Keratinocyte (primary cell): ENCODE results near the gene INSIG1. TPM values are rescaled to one million over a fixed set of nuclear protein-coding genes. Genes with fewer than 3 reads are reported as not detected.

Source experiments
- DNase-seq: peaks from one replicate; pipeline ENCODE4 v3.0.0-alpha.2; 2011; ENCODE audit warnings: low read depth, missing footprints, low spot score
- FAIRE-seq: peaks from 2 replicates; lab custom pipeline; 2011; peaks lifted over from hg19 to GRCh38; lab: Jason Lieb, UNC
- H2AFZ ChIP-seq: 2 replicates; pipeline ENCODE4 v1.6.0; 2012; ENCODE audit warnings: low read length, control low read depth, inconsistent platforms; ENCODE audit not compliant: control insufficient read depth
- H3K27ac ChIP-seq: 2 replicates; pipeline ENCODE4 v1.5.1; 2011; ENCODE audit warnings: low read length; ENCODE audit not compliant: control insufficient read depth, insufficient read depth
- H3K27me3 ChIP-seq: 3 replicates; pipeline ENCODE4 v1.6.0; 2011; ENCODE audit warnings: low read length; ENCODE audit not compliant: control insufficient read depth, insufficient read depth; ENCODE audit errors: extremely low read depth
- H3K36me3 ChIP-seq, 2 experiments: 2 replicates in 1 of 2; 3 replicates in 1 of 2; pipeline ENCODE4 v1.5.1; 2011; ENCODE audit warnings: low read length in 2 of 2, mild to moderate bottlenecking in 1 of 2; ENCODE audit not compliant: control insufficient read depth in 2 of 2, insufficient read depth in 2 of 2; ENCODE audit errors: extremely low read depth in 1 of 2
- H3K4me1 ChIP-seq: 3 replicates; pipeline ENCODE4 v1.5.1; 2011; ENCODE audit warnings: low read length; ENCODE audit not compliant: control insufficient read depth, insufficient read depth; ENCODE audit errors: extremely low read depth
- H3K4me2 ChIP-seq: 3 replicates; pipeline ENCODE4 v1.6.0; 2011; ENCODE audit warnings: low read depth, low read length; ENCODE audit not compliant: control insufficient read depth, insufficient read depth; ENCODE audit errors: extremely low read depth
- H3K4me3 ChIP-seq, 3 experiments: fragments of 200-600 bp in 1 of 3; sonication (generic) in 1 of 3; 2 replicates in 2 of 3; 3 replicates in 1 of 3; pipeline ENCODE4 v1.5.1; 2011 to 2016; ENCODE audit warnings: low read length in 3 of 3, mild to moderate bottlenecking in 3 of 3, control low read depth in 2 of 3, inconsistent platforms in 1 of 3, low read depth in 1 of 3, mixed read lengths in 1 of 3, mixed run types in 1 of 3, moderate library complexity in 1 of 3; ENCODE audit not compliant: control insufficient read depth in 2 of 3, insufficient read depth in 2 of 3; ENCODE audit errors: extremely low read depth in 1 of 3
- H3K79me2 ChIP-seq: 2 replicates; pipeline ENCODE4 v1.6.0; 2012; ENCODE audit warnings: low read length; ENCODE audit not compliant: control insufficient read depth, insufficient read depth
- H3K9ac ChIP-seq: 3 replicates; pipeline ENCODE4 v1.6.0; 2011; ENCODE audit warnings: low read length; ENCODE audit not compliant: control insufficient read depth, insufficient read depth; ENCODE audit errors: extremely low read depth
- H3K9me1 ChIP-seq: 3 replicates; pipeline ENCODE4 v1.6.0; 2011; ENCODE audit warnings: low read length; ENCODE audit not compliant: control insufficient read depth, insufficient read depth; ENCODE audit errors: extremely low read depth
- H3K9me3 ChIP-seq: 2 replicates; pipeline ENCODE4 v1.5.1; 2012; ENCODE audit warnings: low read depth, low read length; ENCODE audit not compliant: control insufficient read depth
- H4K20me1 ChIP-seq: 3 replicates; pipeline ENCODE4 v1.6.0; 2011; ENCODE audit warnings: low read length; ENCODE audit not compliant: control insufficient read depth, insufficient read depth; ENCODE audit errors: extremely low read depth
- EZH2 ChIP-seq: IDR thresholded peaks from one replicate; pipeline ENCODE4 v1.6.1; 2012; ENCODE audit warnings: inconsistent platforms, mild to moderate bottlenecking, low read length, moderate library complexity
- dilution Hi-C: fragments of 300-500 bp; cut with MboI; formaldehyde crosslinking; loops from one replicate; pipeline ENCODE4 v1.7.0; 2020; ENCODE audit warnings: low sequenced_read_pairs; ENCODE audit not compliant: extremely low pct_ligation_motif_present
- polyA plus RNA-seq, 5 experiments: library from polyadenylated mRNA; depleted of rRNA in 3 of 5; stranded (reverse) in 3 of 5; stranded (forward) in 1 of 5; unstranded in 1 of 5; fragments of >200 nt; gene quantifications; 1 replicate in 1 of 5; 2 replicates in 3 of 5; 3 replicates in 1 of 5; pipeline versions ENCODE4 v1.2.1 to v1.2.3, GENCODE V29; 2011 to 2012; ENCODE audit warnings: missing spikeins in 2 of 5, low read depth in 1 of 5, low replicate concordance in 1 of 5
- TF ChIP-seq, protein P1 (sequence below), 3 experiments: IDR thresholded peaks in 1 of 3; conservative IDR thresholded peaks in 1 of 3; optimal IDR thresholded peaks in 1 of 3; 2 replicates in 2 of 3; 3 replicates in 1 of 3; pipeline versions ENCODE3 to v1.5.1; 2011; ENCODE audit warnings: low read length in 3 of 3, mild to moderate bottlenecking in 3 of 3, moderate library complexity in 2 of 3, control low read depth in 1 of 3, inconsistent platforms in 1 of 3; ENCODE audit not compliant: insufficient read depth in 2 of 3; ENCODE audit errors: extremely low read depth in 1 of 3

The INSIG1 gene
- polyA plus RNA-seq, 1 donor (not counting 4 experiments of a cell fraction or from before 2014, with no cell fraction given): 104 TPM

DNA sequence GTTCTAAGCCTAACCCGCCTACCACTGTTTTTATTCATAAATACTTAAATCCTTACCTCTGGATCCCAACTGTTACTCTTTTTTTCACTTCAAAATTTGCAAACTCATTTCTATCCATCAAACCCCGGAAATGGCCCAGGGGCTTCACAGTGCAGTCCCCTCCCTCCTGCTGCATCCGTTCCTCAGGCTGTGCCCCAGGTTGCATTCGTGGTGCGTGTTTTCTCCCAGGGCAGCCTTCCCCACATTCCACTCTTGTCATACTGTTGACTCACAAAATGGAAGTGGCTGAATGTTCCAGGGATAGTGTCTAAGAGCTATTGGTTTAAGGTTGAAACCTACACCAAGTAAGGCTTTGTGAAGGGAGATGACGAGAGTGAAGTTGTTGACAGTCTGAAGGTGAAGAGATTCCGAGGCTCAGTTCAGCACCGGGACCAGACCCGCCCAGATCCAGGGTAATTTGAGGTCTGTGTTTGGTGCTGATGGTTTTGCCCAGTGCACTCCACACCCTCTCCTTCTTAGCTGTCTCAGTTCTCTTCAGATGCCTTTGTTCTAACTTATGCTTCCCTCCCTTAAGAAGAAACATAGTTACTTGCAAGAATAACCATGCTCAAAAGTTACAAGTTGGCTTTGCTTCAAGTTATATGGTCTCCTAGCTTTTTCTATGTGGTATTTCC is 7.7 kb downstream of the INSIG1 start:
- Histone ChIP-seq H2AFZ (no peak overlapping the region), H3K27me3 (no peaks in the 10 kb centered on the region), H3K9me3 (no peaks in the 10 kb centered on the region), H3K4me1 (peaks cover 39% of the 10 kb centered on the region), H3K27ac (peak overlapping the region; percentile 37), H3K79me2 (peaks cover 20% of the 10 kb centered on the region), H3K9ac (no peak overlapping the region), H3K9me1 (peaks cover 8% of the 10 kb centered on the region), H4K20me1 (peaks cover 22% of the 10 kb centered on the region), H3K4me3 (no peak overlapping the region), H3K36me3 (peaks cover 29 to 39% of the 10 kb centered on the region in 2 experiments), H3K4me2 (no peak overlapping the region)
- FAIRE-seq: peak; percentile 69
- no peak for DNase-seq
- no peak for TF ChIP-seq EZH2
- TF ChIP-seq, protein P1, sequence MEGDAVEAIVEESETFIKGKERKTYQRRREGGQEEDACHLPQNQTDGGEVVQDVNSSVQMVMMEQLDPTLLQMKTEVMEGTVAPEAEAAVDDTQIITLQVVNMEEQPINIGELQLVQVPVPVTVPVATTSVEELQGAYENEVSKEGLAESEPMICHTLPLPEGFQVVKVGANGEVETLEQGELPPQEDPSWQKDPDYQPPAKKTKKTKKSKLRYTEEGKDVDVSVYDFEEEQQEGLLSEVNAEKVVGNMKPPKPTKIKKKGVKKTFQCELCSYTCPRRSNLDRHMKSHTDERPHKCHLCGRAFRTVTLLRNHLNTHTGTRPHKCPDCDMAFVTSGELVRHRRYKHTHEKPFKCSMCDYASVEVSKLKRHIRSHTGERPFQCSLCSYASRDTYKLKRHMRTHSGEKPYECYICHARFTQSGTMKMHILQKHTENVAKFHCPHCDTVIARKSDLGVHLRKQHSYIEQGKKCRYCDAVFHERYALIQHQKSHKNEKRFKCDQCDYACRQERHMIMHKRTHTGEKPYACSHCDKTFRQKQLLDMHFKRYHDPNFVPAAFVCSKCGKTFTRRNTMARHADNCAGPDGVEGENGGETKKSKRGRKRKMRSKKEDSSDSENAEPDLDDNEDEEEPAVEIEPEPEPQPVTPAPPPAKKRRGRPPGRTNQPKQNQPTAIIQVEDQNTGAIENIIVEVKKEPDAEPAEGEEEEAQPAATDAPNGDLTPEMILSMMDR (optimal IDR thresholded peaks at IDR 0.05 in 1 of 3, IDR thresholded peaks at IDR 0.05 in 1 of 3, conservative IDR thresholded peaks at IDR 0.05 in 1 of 3; ENCODE audit: extremely low read depth in 1 of 3, insufficient read depth in 2 of 3, low read length in 3 of 3): no peak
- dilution Hi-C loops: no loop called here

DNA sequence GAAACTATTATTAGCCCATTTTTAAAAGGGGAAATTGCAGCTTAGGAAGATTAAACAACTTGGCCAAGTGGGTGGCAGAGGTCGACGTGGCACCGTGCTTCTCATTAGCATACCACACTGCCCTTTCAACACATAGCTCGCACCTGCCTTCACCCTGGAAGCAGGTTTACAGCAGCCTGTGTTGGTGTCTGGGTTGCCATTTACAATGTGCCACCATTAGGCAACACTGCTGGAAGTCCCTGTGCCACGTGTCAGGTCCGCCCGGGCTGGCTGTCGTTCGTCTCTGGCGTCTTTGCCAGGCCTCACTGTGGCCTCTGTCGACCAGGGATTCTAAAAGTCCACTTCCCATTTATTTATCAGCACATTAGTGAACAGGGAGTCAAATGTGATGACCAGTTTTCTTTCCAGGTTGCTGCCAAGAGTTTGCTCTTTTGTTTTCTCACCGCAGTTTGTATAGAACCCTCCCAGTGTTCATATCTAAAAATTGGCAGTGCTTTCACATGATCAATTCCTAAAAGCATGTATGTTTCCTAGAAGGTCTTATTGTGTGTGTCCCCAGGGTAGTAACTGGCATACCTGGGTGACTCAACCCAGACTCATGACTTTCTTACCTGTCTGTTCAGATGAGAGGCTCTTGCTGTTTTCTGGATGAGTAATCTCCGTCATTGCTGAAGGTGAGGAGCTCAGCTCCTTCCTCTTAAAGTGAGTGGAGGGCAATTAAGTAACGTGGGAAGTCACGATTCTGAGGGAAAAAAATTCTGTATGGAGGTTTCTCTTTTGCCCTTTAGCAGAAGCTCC is 9.2 kb downstream of the INSIG1 start:
- Histone ChIP-seq H3K27ac (peak overlapping the region; percentile 69), H3K4me2 (peak overlapping the region; percentile 9), H3K36me3 (peaks cover 24 to 32% of the 10 kb centered on the region in 2 experiments), H3K9me3 (no peaks in the 10 kb centered on the region), H3K4me3 (no peak overlapping the region), H4K20me1 (peaks cover 13% of the 10 kb centered on the region), H2AFZ (no peak overlapping the region), H3K27me3 (no peaks in the 10 kb centered on the region), H3K79me2 (peaks cover 8% of the 10 kb centered on the region), H3K4me1 (peaks cover 30% of the 10 kb centered on the region), H3K9ac (peak overlapping the region; percentile 22), H3K9me1 (peaks cover 8% of the 10 kb centered on the region)
- TF ChIP-seq, protein P1 (optimal IDR thresholded peaks at IDR 0.05 in 1 of 3, IDR thresholded peaks at IDR 0.05 in 1 of 3, conservative IDR thresholded peaks at IDR 0.05 in 1 of 3; ENCODE audit: extremely low read depth in 1 of 3, insufficient read depth in 2 of 3, low read length in 3 of 3): no peak
- no peak for TF ChIP-seq EZH2
- dilution Hi-C loops: no loop called here
- peak; percentile 96 for FAIRE-seq
- peak; percentile 84 for DNase-seq
